GM12878 (cell line): ENCODE data around the gene ACTL10. TPM values are rescaled to one million over a fixed set of nuclear protein-coding genes. Genes with fewer than 3 reads are reported as not detected.

ENCODE experiments used
- ATAC-seq: fragments of 200-7000 bp; cut with Tn5 transposase; 3 replicates; pipeline ENCODE4 v1.9.1; 2020; ENCODE audit warnings: mild to moderate bottlenecking, moderate library complexity
- BruUV-seq: library from RNA; stranded (reverse); fragments of 400-500 nt; replicated peaks from 2 replicates; lab custom pipeline; 2021; lab: Mats Ljungman, UMichigan
- CTCF ChIA-PET: fragments of 300-600 bp; sonication (Branson Sonifier 250); formaldehyde crosslinking; extraction: SDS; loops from one replicate; lab custom pipeline; 2021; ENCODE audit warnings: inconsistent platforms; lab: Yijun Ruan, JAX
- POLR2A ChIA-PET: fragments of 350-600 bp; formaldehyde crosslinking; extraction: SDS; loops from one replicate; lab custom pipeline; 2021; ENCODE audit warnings: inconsistent platforms; lab: Charles Lee
- RAD21 ChIA-PET: fragments of 300-600 bp; sonication (Branson Sonifier 250); formaldehyde crosslinking; loops from one replicate; lab custom pipeline; 2023; ENCODE audit warnings: antibody characterized with exemption; ENCODE audit not compliant: unreplicated experiment; lab: Charles Lee
- SMC1A ChIA-PET: fragments of 300-600 bp; sonication (Branson Sonifier 250); formaldehyde crosslinking; loops from one replicate; lab custom pipeline; 2023; ENCODE audit not compliant: unreplicated experiment, uncharacterized antibody; lab: Charles Lee
- DNase-seq: peaks from one replicate; pipeline ENCODE4 v3.0.0-alpha.2; 2011; ENCODE audit warnings: low read depth, low spot score
- FAIRE-seq: peaks from 3 replicates; lab custom pipeline; 2011; peaks lifted over from hg19 to GRCh38; lab: Jason Lieb, UNC
- H2AFZ ChIP-seq: 2 replicates; pipeline ENCODE4 v1.6.0; 2011; ENCODE audit warnings: low read depth, low read length, control low read depth; ENCODE audit not compliant: control insufficient read depth
- H3K27ac ChIP-seq: 2 replicates; pipeline ENCODE4 v1.5.1; 2011; ENCODE audit warnings: control low read depth; ENCODE audit not compliant: control insufficient read depth, insufficient read depth
- H3K27me3 ChIP-seq, 2 experiments: replicated peaks in 1 of 2; 2 replicates each; pipeline versions ENCODE4 v1.6.0 to v1.6.1; 2011; ENCODE audit warnings: low read length in 1 of 2; ENCODE audit not compliant: control insufficient read depth in 2 of 2, insufficient read depth in 2 of 2
- H3K36me3 ChIP-seq, 2 experiments: 2 replicates each; pipeline ENCODE4 v1.5.1; 2011; ENCODE audit warnings: low read length in 1 of 2; ENCODE audit not compliant: control insufficient read depth in 2 of 2, insufficient read depth in 2 of 2
- H3K4me1 ChIP-seq: 2 replicates; pipeline ENCODE4 v1.6.1; 2011; ENCODE audit warnings: mild to moderate bottlenecking, low read length, moderate library complexity, mixed read lengths; ENCODE audit not compliant: control insufficient read depth, insufficient read depth
- H3K4me2 ChIP-seq: 2 replicates; pipeline ENCODE4 v1.6.0; 2011; ENCODE audit warnings: control low read depth; ENCODE audit not compliant: control insufficient read depth, insufficient read depth
- H3K4me3 ChIP-seq: fragments of 200-600 bp; sonication (generic); 2 replicates; pipeline ENCODE4 v1.5.1; 2016
- H3K79me2 ChIP-seq: 2 replicates; pipeline ENCODE4 v1.6.0; 2011; ENCODE audit warnings: low read length; ENCODE audit not compliant: control insufficient read depth, insufficient read depth
- H3K9ac ChIP-seq: 2 replicates; pipeline ENCODE4 v1.8.0; 2011; ENCODE audit warnings: low read length, control low read depth, mixed read lengths; ENCODE audit not compliant: control insufficient read depth, insufficient read depth
- H3K9me3 ChIP-seq: replicated peaks from 3 replicates; pipeline ENCODE4 v1.5.1; 2011; ENCODE audit warnings: mild to moderate bottlenecking, low read length; ENCODE audit not compliant: control insufficient read depth, insufficient read depth
- H4K20me1 ChIP-seq: 2 replicates; pipeline ENCODE4 v1.6.0; 2011; ENCODE audit not compliant: control insufficient read depth, insufficient read depth
- CBFB ChIP-seq: IDR thresholded peaks from 2 replicates; pipeline ENCODE4 v1.6.1; 2016; ENCODE audit warnings: antibody characterized with exemption, low read depth
- CBX3 ChIP-seq: fragments of 200-600 bp; sonication (generic); IDR thresholded peaks from 2 replicates; pipeline ENCODE4 v1.6.1; 2016; ENCODE audit warnings: low read depth, borderline replicate concordance
- CHD4 ChIP-seq: fragments of 200-600 bp; sonication (generic); IDR thresholded peaks from 2 replicates; pipeline ENCODE4 v1.6.1; 2016; ENCODE audit warnings: mild to moderate bottlenecking
- E4F1 ChIP-seq: fragments of 450-650 bp; IDR thresholded peaks from 2 replicates; pipeline ENCODE4 v1.6.1; 2018; ENCODE audit warnings: borderline replicate concordance, mild to moderate bottlenecking; ENCODE audit not compliant: partially characterized antibody
- EED ChIP-seq: sonication (generic); IDR thresholded peaks from 2 replicates; pipeline ENCODE4 v1.6.1; 2016; ENCODE audit warnings: antibody characterized with exemption, low read depth
- HDAC6 ChIP-seq: fragments of 200-600 bp; sonication (generic); IDR thresholded peaks from one replicate; pipeline ENCODE4 v1.8.0; 2017; ENCODE audit warnings: antibody characterized with exemption; ENCODE audit not compliant: unreplicated experiment
- HDGF ChIP-seq: fragments of 450-650 bp; IDR thresholded peaks from 2 replicates; pipeline ENCODE4 v1.6.1; 2016; ENCODE audit warnings: antibody characterized with exemption
- KAT2A ChIP-seq: conservative IDR thresholded peaks from 2 replicates; pipeline ENCODE4 v1.6.1; 2011; ENCODE audit warnings: low read depth, low read length; ENCODE audit not compliant: control insufficient read depth
- MEF2B ChIP-seq: fragments of 450-650 bp; IDR thresholded peaks from 2 replicates; pipeline ENCODE4 v1.6.1; 2018; ENCODE audit warnings: mild to moderate bottlenecking, moderate library complexity; ENCODE audit not compliant: partially characterized antibody, poor library complexity, severe bottlenecking
- MTA2 ChIP-seq: fragments of 450-650 bp; IDR thresholded peaks from 2 replicates; pipeline ENCODE4 v1.6.1; 2016; ENCODE audit warnings: low read depth, mild to moderate bottlenecking, moderate library complexity
- SIN3A ChIP-seq: IDR thresholded peaks from 2 replicates; pipeline ENCODE4 v1.6.1; 2012; ENCODE audit warnings: low read depth, low read length, improper control_type of control experiment
- SP1 ChIP-seq: IDR thresholded peaks from one replicate; pipeline ENCODE4 v1.6.1; 2011; ENCODE audit warnings: low read depth, low read length
- TCF12 ChIP-seq: IDR thresholded peaks from 2 replicates; pipeline ENCODE4 v1.6.1; 2011; ENCODE audit warnings: low read depth, mild to moderate bottlenecking, low read length
- ZNF622 ChIP-seq: fragments of 450-650 bp; IDR thresholded peaks from 2 replicates; pipeline ENCODE4 v1.6.1; 2017; ENCODE audit warnings: mild to moderate bottlenecking, inconsistent platforms
- WGBS: methylation state at CpG from one replicate; pipeline ENCODE4 v1.1.6; 2016; ENCODE audit warnings: low lambda C conversion rate; ENCODE audit not compliant: insufficient replicate concordance, insufficient coverage; ENCODE audit errors: missing lambda C conversion rate; 5-methylcytosine and 5-hydroxymethylcytosine counted together
- in situ Hi-C: fragments of 300-500 bp; cut with MboI; formaldehyde crosslinking; loops from 9 replicates; pipeline ENCODE4 v1.14.3; 2018; ENCODE audit warnings: mixed read lengths
- intact Hi-C: fragments of 100-400 bp; cut with micrococcal nuclease; formaldehyde crosslinking; loops from one replicate; pipeline ENCODE4 v1.14.2; 2022; ENCODE audit not compliant: unreplicated experiment
- polyA plus RNA-seq, 11 experiments: library from polyadenylated mRNA; depleted of rRNA in 4 of 11; unstranded in 6 of 11; stranded (reverse) in 5 of 11; fragments of >200 nt; fragmentation: Nextera tagmentation in 4 of 11; fragmentation: Illumina TruSeq in 1 of 11; extraction: Ambion mirVana in 4 of 11; extraction: Trizol in 1 of 11; gene quantifications; 1 replicate in 1 of 11; 2 replicates in 10 of 11; pipeline versions ENCODE4 v1.2.1 to v1.2.3, GENCODE V29; 2011 to 2016; ENCODE audit warnings: inconsistent platforms in 2 of 11, missing spikeins in 2 of 11, low read depth in 1 of 11
- total RNA-seq, 4 experiments: library from RNA; depleted of rRNA in 3 of 4; stranded (reverse); fragments of >200 nt in 3 of 4; fragmentation: Illumina TruSeq in 1 of 4; extraction: Trizol in 1 of 4; gene quantifications; 2 replicates each; pipeline versions ENCODE4 v1.2.1 to v1.2.3, GENCODE V29; 2013 to 2021

ACTL10 gene
- total and polyA plus RNA-seq, 10 of the 15 experiments (the other 5 are each of a cell fraction or from before 2014, with no cell fraction given): 0.12 to 5.0 (median 0.89) TPM

- in situ Hi-C loops: no loop called here
- no TSS peak for BruUV-seq
Observed at GRCh38 chr20:33624399-33624798, 42.3 kb upstream of the ACTL10 start.

More at GRCh38 chr20:33624399-33624798, 42.3 kb upstream of the ACTL10 start:
- Histone ChIP-seq H3K27ac (no peak overlapping the region), H3K4me1 (no peaks in the 10 kb centered on the region), H3K4me2 (no peak overlapping the region), H3K9me3 (no peaks in the 10 kb centered on the region), H3K27me3 (no peaks in the 10 kb centered on the region), H3K79me2 (no peaks in the 10 kb centered on the region), H4K20me1 (no peaks in the 10 kb centered on the region), H3K4me3 (no peak overlapping the region), H3K36me3 (peaks cover 2 to 3% of the 10 kb centered on the region in 2 experiments; a peak in 3 of 4 replicates), H2AFZ (no peak overlapping the region), H3K9ac (no peak overlapping the region)
- SMC1A ChIA-PET: interaction anchor here (1.3 kb wide), 1 partner anchor 11 kb away, joined by 3 read pairs; no protein-coding TSS in a partner anchor
- RAD21 ChIA-PET: no interaction called here
- intact Hi-C loops: no loop called here
- POLR2A ChIA-PET: no interaction called here
- ATAC-seq: no peak
- no peak for TF ChIP-seq EED
- no peak for TF ChIP-seq E4F1
- no peak for TF ChIP-seq CHD4
- no peak for TF ChIP-seq SIN3A
- no peak for TF ChIP-seq CBFB
- TF ChIP-seq HDGF: no peak
- no peak for TF ChIP-seq TCF12
- TF ChIP-seq CBX3: no peak
- TF ChIP-seq SP1: no peak
- TF ChIP-seq MEF2B: no peak
- no peak for TF ChIP-seq MTA2
- TF ChIP-seq ZNF622: no peak
- no peak for TF ChIP-seq KAT2A
- no peak for TF ChIP-seq HDAC6
- no peak for DNase-seq
- WGBS: 88% methylated on average over 3 of the region's 3 CpGs
- CTCF ChIA-PET: no interaction called here
- no peak for FAIRE-seq
